HL-60 (cell line): ENCODE measurements around the gene KLK7.

Source experiments
- DNase-seq, 2 experiments: peaks; one replicate each; pipeline ENCODE4 v3.0.0-alpha.2; 2010 to 2020; ENCODE audit warnings: low read depth in 1 of 2, low spot score in 1 of 2
- H3K27ac ChIP-seq: fragments of 250-450 bp; sonication (Bioruptor Pico); replicated peaks from 2 replicates; pipeline ENCODE4 v1.5.1; 2020; ENCODE audit warnings: mild to moderate bottlenecking, moderate library complexity
- H3K27me3 ChIP-seq: fragments of 250-450 bp; sonication (Bioruptor Pico); 2 replicates; pipeline ENCODE4 v1.5.1; 2021; ENCODE audit warnings: mild to moderate bottlenecking, moderate library complexity; ENCODE audit not compliant: insufficient read depth, poor library complexity, severe bottlenecking
- H3K4me3 ChIP-seq: replicated peaks from 2 replicates; pipeline ENCODE4 v1.5.1; 2011; ENCODE audit warnings: mild to moderate bottlenecking, control low read depth, low read length; ENCODE audit not compliant: insufficient read depth
- CTCF ChIP-seq: IDR thresholded peaks from one replicate; pipeline ENCODE4 v1.5.1; 2011; ENCODE audit warnings: low read length, control low read depth, inconsistent platforms; ENCODE audit not compliant: insufficient read depth
- GABPA ChIP-seq: IDR thresholded peaks from 2 replicates; pipeline ENCODE4 v1.6.1; 2012; ENCODE audit warnings: low read depth
- POLR2AphosphoS5 ChIP-seq: IDR thresholded peaks from 2 replicates; pipeline ENCODE4 v1.6.1; 2012; ENCODE audit warnings: low read depth
- REST ChIP-seq: IDR thresholded peaks from 2 replicates; pipeline ENCODE4 v1.6.1; 2012; ENCODE audit warnings: low read depth; ENCODE audit not compliant: insufficient replicate concordance
- SPI1 ChIP-seq: IDR thresholded peaks from 2 replicates; pipeline ENCODE4 v1.6.1; 2012; ENCODE audit warnings: low read depth, mild to moderate bottlenecking, borderline replicate concordance

The KLK7 gene

GRCh38 chr19:50968716-50969412 lies 14.9 kb downstream of the KLK7 start:
- H3K27ac ChIP-seq = no peak overlapping the region
- no peak for TF ChIP-seq GABPA
- no peak for TF ChIP-seq SPI1
- no peak for TF ChIP-seq REST
- TF ChIP-seq POLR2AphosphoS5 = no peak
- TF ChIP-seq CTCF = no peak
- H3K27me3 ChIP-seq = no peaks in the 10 kb centered on the region
- no peak for DNase-seq
- H3K4me3 ChIP-seq = no peak overlapping the region

- no peak for DNase-seq
- Histone ChIP-seq H3K27me3 (no peaks in the 10 kb centered on the region), H3K4me3 (no peak overlapping the region), H3K27ac (no peak overlapping the region)
- TF ChIP-seq GABPA (no peak), POLR2AphosphoS5 (no peak), SPI1 (no peak), REST (no peak), CTCF (no peak)
Measured at GRCh38 chr19:50967929-50968715, 15.6 kb downstream of the KLK7 start.

GRCh38 chr19:50964266-50964665 lies 19.5 kb downstream of the KLK7 start:
- no peak overlapping the region for H3K27ac ChIP-seq
- TF ChIP-seq POLR2AphosphoS5 (no peak), CTCF (no peak), SPI1 (no peak), REST (no peak), GABPA (no peak)
- no peak overlapping the region for H3K4me3 ChIP-seq
- no peak for DNase-seq
- H3K27me3 ChIP-seq = no peaks in the 10 kb centered on the region
